HepG2 (cell line): Measurements from ENCODE around the gene CTNNBL1. TPM values are rescaled to one million over a fixed set of nuclear protein-coding genes. Genes with fewer than 3 reads are reported as not detected.

ENCODE experiments used
- ATAC-seq: fragments of 200-7000 bp; cut with Tn5 transposase; 3 replicates; pipeline ENCODE4 v1.9.1; 2020; ENCODE audit warnings: mild to moderate bottlenecking, moderate library complexity
- BruUV-seq: library from RNA; stranded (reverse); fragments of 400-500 nt; replicated peaks from 2 replicates; lab custom pipeline; 2021; lab: Mats Ljungman, UMichigan
- CTCF ChIA-PET: fragments of 300-600 bp; formaldehyde crosslinking; extraction: SDS; loops from one replicate; lab custom pipeline; 2021; ENCODE audit warnings: low total read pairs, inconsistent platforms, low intra/inter-chr PET ratio; lab: Yijun Ruan, JAX
- POLR2A ChIA-PET: fragments of 350-600 bp; sonication (Branson Sonifier 250); formaldehyde crosslinking; loops from one replicate; lab custom pipeline; 2020; ENCODE audit warnings: antibody characterized with exemption, inconsistent platforms; lab: Yijun Ruan, JAX
- DNase-seq: peaks from one replicate; pipeline ENCODE4 v3.0.0-alpha.2; 2015; ENCODE audit warnings: low spot score
- FAIRE-seq: peaks from 3 replicates; lab custom pipeline; 2011; peaks lifted over from hg19 to GRCh38; lab: Jason Lieb, UNC
- H2AFZ ChIP-seq: one replicate; pipeline ENCODE4 v1.6.1; 2011; ENCODE audit warnings: low read length, inconsistent platforms
- H3K27ac ChIP-seq: fragments of 300-600 bp; 3 replicates; pipeline ENCODE4 v1.8.0; 2011; ENCODE audit warnings: mixed run types, mild to moderate bottlenecking, mixed read lengths, low read length, inconsistent platforms; ENCODE audit not compliant: insufficient read depth; ENCODE audit errors: extremely low read length
- H3K27me3 ChIP-seq, 2 experiments: fragments of 200-600 bp in 1 of 2; 2 replicates in 1 of 2; 3 replicates in 1 of 2; pipeline versions ENCODE4 v1.6.0 to v1.8.0; 2011; ENCODE audit warnings: low read length in 2 of 2, mild to moderate bottlenecking in 2 of 2, moderate library complexity in 2 of 2, inconsistent platforms in 1 of 2; ENCODE audit not compliant: insufficient read depth in 2 of 2, control insufficient read depth in 1 of 2
- H3K36me3 ChIP-seq, 2 experiments: fragments of 200-600 bp in 1 of 2; replicated peaks in 1 of 2; 2 replicates in 1 of 2; 3 replicates in 1 of 2; pipeline versions ENCODE4 v1.5.1 to v1.8.0; 2011; ENCODE audit warnings: low read length in 2 of 2, inconsistent platforms in 1 of 2; ENCODE audit not compliant: insufficient read depth in 2 of 2, control insufficient read depth in 1 of 2
- H3K4me1 ChIP-seq: 2 replicates; pipeline ENCODE4 v1.5.1; 2012; ENCODE audit warnings: low read length, inconsistent platforms; ENCODE audit not compliant: insufficient read depth
- H3K4me2 ChIP-seq: 2 replicates; pipeline ENCODE4 v1.6.0; 2011; ENCODE audit warnings: low read depth, low read length, inconsistent platforms
- H3K4me3 ChIP-seq, 3 experiments: fragments of 200-600 bp in 1 of 3; sonication (generic), shearing (Covaris generic) in 1 of 3; replicated peaks in 1 of 3; 2 replicates each; pipeline ENCODE4 v1.5.1; 2011 to 2016; ENCODE audit warnings: low read length in 3 of 3, inconsistent platforms in 2 of 3, low read depth in 2 of 3, mild to moderate bottlenecking in 2 of 3, control low read depth in 1 of 3, mixed read lengths in 1 of 3; ENCODE audit not compliant: insufficient read depth in 1 of 3
- H3K79me2 ChIP-seq: one replicate; pipeline ENCODE4 v1.6.1; 2011; ENCODE audit warnings: low read length, inconsistent platforms; ENCODE audit not compliant: insufficient read depth
- H3K9ac ChIP-seq: 2 replicates; pipeline ENCODE4 v1.6.0; 2011; ENCODE audit warnings: mild to moderate bottlenecking, low read depth, low read length, inconsistent platforms; ENCODE audit not compliant: insufficient read depth
- H3K9me3 ChIP-seq: 2 replicates; pipeline ENCODE4 v1.5.1; 2012; ENCODE audit warnings: mild to moderate bottlenecking, low read length
- H4K20me1 ChIP-seq: 2 replicates; pipeline ENCODE4 v1.6.0; 2011; ENCODE audit warnings: inconsistent platforms, mild to moderate bottlenecking, low read length, moderate library complexity; ENCODE audit not compliant: insufficient read depth
- ADNP ChIP-seq: sonication (generic); formaldehyde crosslinking; IDR thresholded peaks from 2 replicates; pipeline ENCODE4 v1.4.0; 2020; ENCODE audit warnings: missing genetic modification reagents
- ASH2L ChIP-seq: fragments of 300-600, 200-600 bp; sonication (generic); IDR thresholded peaks from 2 replicates; pipeline ENCODE4 v1.7.0; 2017; ENCODE audit warnings: low read depth, mild to moderate bottlenecking, moderate library complexity, mixed read lengths, low read length; ENCODE audit not compliant: insufficient read length
- BCL6 ChIP-seq: IDR thresholded peaks from 2 replicates; pipeline ENCODE4 v1.6.1; 2016; ENCODE audit warnings: missing genetic modification reagents, missing compliant biosample characterization
- BRCA1 ChIP-seq: sonication (generic); formaldehyde crosslinking; IDR thresholded peaks from 2 replicates; pipeline ENCODE4 v1.4.0; 2020; ENCODE audit warnings: missing genetic modification reagents
- CEBPG ChIP-seq: IDR thresholded peaks from 2 replicates; pipeline ENCODE4 v1.6.1; 2016
- EED ChIP-seq: sonication (generic); formaldehyde crosslinking; IDR thresholded peaks from 2 replicates; pipeline ENCODE4 v1.5.0; 2020; ENCODE audit warnings: mild to moderate bottlenecking, missing genetic modification reagents
- JDP2 ChIP-seq: sonication (generic); formaldehyde crosslinking; IDR thresholded peaks from 2 replicates; pipeline ENCODE4 v1.8.1; 2022; ENCODE audit warnings: missing genetic modification reagents, borderline replicate concordance
- MAFG ChIP-seq: sonication (generic); formaldehyde crosslinking; IDR thresholded peaks from 2 replicates; pipeline ENCODE4 v1.5.1; 2020; ENCODE audit warnings: mild to moderate bottlenecking, missing genetic modification reagents
- MEIS1 ChIP-seq: sonication (generic); formaldehyde crosslinking; IDR thresholded peaks from 2 replicates; pipeline ENCODE4 v1.9.0; 2021; ENCODE audit warnings: mild to moderate bottlenecking, missing genetic modification reagents, moderate library complexity, borderline replicate concordance
- MXD4 ChIP-seq: IDR thresholded peaks from 2 replicates; pipeline ENCODE4 v1.6.1; 2016; ENCODE audit warnings: mild to moderate bottlenecking, missing biosample characterization, missing genetic modification reagents
- PAF1 ChIP-seq: IDR thresholded peaks from 2 replicates; pipeline ENCODE4 v1.6.1; 2016; ENCODE audit warnings: missing genetic modification reagents, missing compliant biosample characterization
- SCMH1 ChIP-seq: sonication (generic); formaldehyde crosslinking; IDR thresholded peaks from 2 replicates; pipeline ENCODE4 v1.9.0; 2021; ENCODE audit warnings: missing genetic modification reagents, mild to moderate bottlenecking, borderline replicate concordance
- SIX4 ChIP-seq: sonication (generic); formaldehyde crosslinking; IDR thresholded peaks from 2 replicates; pipeline ENCODE4 v1.4.0; 2020; ENCODE audit warnings: missing genetic modification reagents
- U2AF2 ChIP-seq: fragments of 200-400 bp; formaldehyde crosslinking; IDR thresholded peaks from 2 replicates; pipeline ENCODE4 v1.6.1; 2017; ENCODE audit warnings: low read depth, mild to moderate bottlenecking, low read length
- ZNF414 ChIP-seq: sonication (generic); formaldehyde crosslinking; IDR thresholded peaks from 2 replicates; pipeline ENCODE4 v1.5.0; 2020; ENCODE audit warnings: missing genetic modification reagents
- ZNF556 ChIP-seq: sonication (generic); formaldehyde crosslinking; IDR thresholded peaks from 2 replicates; pipeline ENCODE4 v1.4.0; 2020; ENCODE audit warnings: mild to moderate bottlenecking, missing genetic modification reagents, borderline replicate concordance
- ZNF75D ChIP-seq: sonication (generic); formaldehyde crosslinking; IDR thresholded peaks from 2 replicates; pipeline ENCODE4 v1.8.1; 2023; ENCODE audit warnings: missing genetic modification reagents, mild to moderate bottlenecking, borderline replicate concordance
- ZNF775 ChIP-seq: sonication (generic); formaldehyde crosslinking; IDR thresholded peaks from 2 replicates; pipeline ENCODE4 v1.4.0; 2020; ENCODE audit warnings: missing genetic modification reagents, mild to moderate bottlenecking, moderate library complexity, borderline replicate concordance
- WGBS: methylation state at CpG from one replicate; pipeline ENCODE4 v1.1.6; 2017; ENCODE audit warnings: low lambda C conversion rate; 5-methylcytosine and 5-hydroxymethylcytosine counted together
- in situ Hi-C: cut with HindIII; loops from 2 replicates; pipeline ENCODE4 v1.10.0; 2017; ENCODE audit warnings: low pct_unique_long_range_greater_than_20kb; ENCODE audit not compliant: extremely low pct_ligation_motif_present
- intact Hi-C: fragments of 100-400 bp; cut with micrococcal nuclease; formaldehyde crosslinking; loops from one replicate; pipeline ENCODE4 v1.10.0; 2022; ENCODE audit not compliant: unreplicated experiment
- polyA plus RNA-seq, 8 experiments: library from polyadenylated mRNA; depleted of rRNA in 3 of 8; stranded (reverse) in 7 of 8; unstranded in 1 of 8; fragments of >200 nt; fragmentation: Illumina TruSeq in 4 of 8; extraction: Trizol in 4 of 8; gene quantifications; 2 replicates each; pipeline versions ENCODE4 v1.2.1 to v1.2.3, GENCODE V29; 2011 to 2016; ENCODE audit warnings: low read depth in 4 of 8, missing spikeins in 1 of 8, mixed read lengths in 1 of 8; ENCODE audit not compliant: insufficient read depth in 1 of 8
- total RNA-seq, 5 experiments: library from RNA; depleted of rRNA; stranded (reverse); fragments of >200 nt; fragmentation: Illumina TruSeq; extraction: Trizol; gene quantifications; 2 replicates each; pipeline ENCODE4 v1.2.3, GENCODE V29; 2016; ENCODE audit warnings: low read depth in 1 of 5
- TF ChIP-seq, protein P1 (sequence below): conservative IDR thresholded peaks from 2 replicates; pipeline ENCODE4 v1.6.1; 2018; ENCODE audit warnings: missing genetic modification reagents
- TF ChIP-seq, protein P2 (sequence below): sonication (generic); formaldehyde crosslinking; IDR thresholded peaks from 2 replicates; pipeline ENCODE4 v1.4.0; 2020; ENCODE audit warnings: missing genetic modification reagents, mild to moderate bottlenecking, borderline replicate concordance
- TF ChIP-seq, protein P3 (sequence below): IDR thresholded peaks from 2 replicates; pipeline ENCODE4 v1.6.1; 2016

The CTNNBL1 gene
- total and polyA plus RNA-seq, 2 of the 13 experiments (the other 11 are each of a cell fraction or from before 2014, with no cell fraction given) = 49.3 to 94.6 TPM

- TF ChIP-seq ZNF414 (CRISPR knock-in tag) = no peak
- no peak for TF ChIP-seq EED (CRISPR knock-in tag)
- no peak for TF ChIP-seq ADNP (CRISPR knock-in tag)
- TF ChIP-seq ZNF75D (CRISPR knock-in tag) = no peak
- no peak for TF ChIP-seq PAF1
- no peak for TF ChIP-seq MEIS1 (CRISPR knock-in tag)
Observed at GRCh38 chr20:37850724-37851355, 157.0 kb downstream of the CTNNBL1 start (continued).

- intact Hi-C loops (no loop called here), in situ Hi-C loops (no loop called here)
- H3K4me3 ChIP-seq = no peak overlapping the region
- no peaks in the 10 kb centered on the region for H3K27me3 ChIP-seq
- H3K27ac ChIP-seq = no peak overlapping the region
- no peaks in the 10 kb centered on the region for H3K4me1 ChIP-seq
- POLR2A ChIA-PET = no interaction called here
- H3K9me3 ChIP-seq = no peaks in the 10 kb centered on the region
- no peaks in the 10 kb centered on the region for H4K20me1 ChIP-seq
- BruUV-seq = no TSS peak
- WGBS = 93% methylated on average over 6 of the region's 6 CpGs
- no peak overlapping the region for H3K4me2 ChIP-seq
- no peak overlapping the region for H2AFZ ChIP-seq
- CTCF ChIA-PET = no interaction called here
- no peaks in the 10 kb centered on the region for H3K79me2 ChIP-seq
- H3K9ac ChIP-seq = no peak overlapping the region
- DNase-seq (no peak), FAIRE-seq (no peak), ATAC-seq (no peak)
- H3K36me3 ChIP-seq = peaks cover 12 to 52% of the 10 kb centered on the region in 2 experiments
- TF ChIP-seq ASH2L (no peak), BRCA1 (CRISPR knock-in tag) (no peak), SIX4 (CRISPR knock-in tag) (no peak), JDP2 (no peak), ZNF556 (CRISPR knock-in tag) (no peak), SCMH1 (CRISPR knock-in tag) (no peak), MAFG (CRISPR knock-in tag) (no peak), ZNF775 (CRISPR knock-in tag) (no peak), U2AF2 (no peak), BCL6 (CRISPR knock-in tag) (no peak), MXD4 (CRISPR knock-in tag) (no peak), CEBPG (CRISPR knock-in tag) (no peak)
- TF ChIP-seq, protein P1, sequence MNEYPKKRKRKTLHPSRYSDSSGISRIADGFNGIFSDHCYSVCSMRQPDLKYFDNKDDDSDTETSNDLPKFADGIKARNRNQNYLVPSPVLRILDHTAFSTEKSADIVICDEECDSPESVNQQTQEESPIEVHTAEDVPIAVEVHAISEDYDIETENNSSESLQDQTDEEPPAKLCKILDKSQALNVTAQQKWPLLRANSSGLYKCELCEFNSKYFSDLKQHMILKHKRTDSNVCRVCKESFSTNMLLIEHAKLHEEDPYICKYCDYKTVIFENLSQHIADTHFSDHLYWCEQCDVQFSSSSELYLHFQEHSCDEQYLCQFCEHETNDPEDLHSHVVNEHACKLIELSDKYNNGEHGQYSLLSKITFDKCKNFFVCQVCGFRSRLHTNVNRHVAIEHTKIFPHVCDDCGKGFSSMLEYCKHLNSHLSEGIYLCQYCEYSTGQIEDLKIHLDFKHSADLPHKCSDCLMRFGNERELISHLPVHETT (CRISPR knock-in tag) = no peak
- TF ChIP-seq, protein P2, sequence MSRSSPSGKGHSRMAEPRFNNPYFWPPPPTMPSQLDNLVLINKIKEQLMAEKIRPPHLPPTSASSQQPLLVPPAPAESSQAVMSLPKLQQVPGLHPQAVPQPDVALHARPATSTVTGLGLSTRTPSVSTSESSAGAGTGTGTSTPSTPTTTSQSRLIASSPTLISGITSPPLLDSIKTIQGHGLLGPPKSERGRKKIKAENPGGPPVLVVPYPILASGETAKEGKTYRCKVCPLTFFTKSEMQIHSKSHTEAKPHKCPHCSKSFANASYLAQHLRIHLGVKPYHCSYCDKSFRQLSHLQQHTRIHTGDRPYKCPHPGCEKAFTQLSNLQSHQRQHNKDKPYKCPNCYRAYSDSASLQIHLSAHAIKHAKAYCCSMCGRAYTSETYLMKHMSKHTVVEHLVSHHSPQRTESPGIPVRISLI (CRISPR knock-in tag) = no peak
- TF ChIP-seq, protein P3, sequence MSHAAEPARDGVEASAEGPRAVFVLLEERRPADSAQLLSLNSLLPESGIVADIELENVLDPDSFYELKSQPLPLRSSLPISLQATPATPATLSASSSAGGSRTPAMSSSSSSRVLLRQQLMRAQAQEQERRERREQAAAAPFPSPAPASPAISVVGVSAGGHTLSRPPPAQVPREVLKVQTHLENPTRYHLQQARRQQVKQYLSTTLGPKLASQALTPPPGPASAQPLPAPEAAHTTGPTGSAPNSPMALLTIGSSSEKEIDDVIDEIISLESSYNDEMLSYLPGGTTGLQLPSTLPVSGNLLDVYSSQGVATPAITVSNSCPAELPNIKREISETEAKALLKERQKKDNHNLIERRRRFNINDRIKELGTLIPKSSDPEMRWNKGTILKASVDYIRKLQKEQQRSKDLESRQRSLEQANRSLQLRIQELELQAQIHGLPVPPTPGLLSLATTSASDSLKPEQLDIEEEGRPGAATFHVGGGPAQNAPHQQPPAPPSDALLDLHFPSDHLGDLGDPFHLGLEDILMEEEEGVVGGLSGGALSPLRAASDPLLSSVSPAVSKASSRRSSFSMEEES (CRISPR knock-in tag) = no peak
Observed at GRCh38 chr20:37852666-37853065, 158.8 kb downstream of the CTNNBL1 start.
